ENCODE measurements around the gene EML6. TPM values are rescaled to one million over a fixed set of nuclear protein-coding genes. Genes with fewer than 3 reads are reported as not detected.

EML6 gene
- polyA plus RNA-seq, 1 of the 3 experiments (the other 2 are of a cell fraction): 1.1 TPM

- Histone ChIP-seq H3K9me2 (no peaks in the 10 kb centered on the region), H3K79me2 (ENCODE audit: insufficient read depth) (no peaks in the 10 kb centered on the region), H3K4me1 (ENCODE audit: control insufficient read depth in 1 of 2, insufficient read depth in 2 of 2, low read depth in 1 of 2, low read length in 1 of 2) (peaks cover 0 to 16% of the 10 kb centered on the region in 2 experiments; a peak in 3 of 4 replicates), H4K20me1 (ENCODE audit: insufficient read depth) (no peaks in the 10 kb centered on the region), H3K4me3 (ENCODE audit: low read depth in 2 of 2, low read length in 1 of 2) (no peak overlapping the region), H3F3A (replicated peaks; ENCODE audit: insufficient read depth) (peaks cover 7% of the 10 kb centered on the region), H3K9me3 (no peaks in the 10 kb centered on the region), H3K4me2 (no peak overlapping the region), H3K36me3 (replicated peaks in 1 of 2; ENCODE audit: control insufficient read depth in 1 of 2, insufficient read depth in 2 of 2, low read length in 1 of 2) (no peaks in the 10 kb centered on the region), H3K27me3 (ENCODE audit: insufficient read depth) (no peaks in the 10 kb centered on the region), H2AFZ (ENCODE audit: low read depth) (no peak overlapping the region), H3K27ac (ENCODE audit: low read depth in 2 of 2, low read length in 1 of 2) (no peak overlapping the region), H3K9ac (no peak overlapping the region)
- ChIA-PET CTCF (interaction anchor here (1.0 to 1.5 kb wide), 3 partner anchors 10 to 305 kb away, joined by 3 to 4 read pairs (median 4); no protein-coding TSS in a partner anchor), POLR2A (no interaction called here)
- 66% methylated on average over 1 of the region's 1 CpG for WGBS (ENCODE audit: low lambda C conversion rate)
- TF ChIP-seq TAF1 (IDR thresholded peaks at IDR 0.05; ENCODE audit: borderline replicate concordance, low read depth, low read length) (no peak), MAX (IDR thresholded peaks at IDR 0.05; ENCODE audit: low read depth) (no peak), NRF1 (IDR thresholded peaks at IDR 0.05; ENCODE audit: low read depth, low read length) (no peak), USF1 (IDR thresholded peaks at IDR 0.05; ENCODE audit: borderline replicate concordance, low read depth) (no peak), MEF2A (IDR thresholded peaks at IDR 0.05; ENCODE audit: borderline replicate concordance, low read depth) (no peak), IRF3 (IDR thresholded peaks at IDR 0.05; ENCODE audit: low read depth, low read length) (no peak), TEAD4 (IDR thresholded peaks at IDR 0.05; ENCODE audit: borderline replicate concordance, insufficient read depth) (no peak)
- no peak for DNase-seq
Observed at GRCh38 chr2:54864096-54864495, 140.6 kb downstream of the EML6 start.

GRCh38 chr2:54864727-54865126 is 141.3 kb downstream of the EML6 start:
- Histone ChIP-seq H3K4me1 (ENCODE audit: control insufficient read depth in 1 of 2, insufficient read depth in 2 of 2, low read depth in 1 of 2, low read length in 1 of 2) (peaks cover 0 to 10% of the 10 kb centered on the region in 2 experiments; a peak in 3 of 4 replicates), H4K20me1 (ENCODE audit: insufficient read depth) (no peaks in the 10 kb centered on the region), H3K27me3 (ENCODE audit: insufficient read depth) (no peaks in the 10 kb centered on the region), H3K9me3 (no peaks in the 10 kb centered on the region), H3K4me2 (no peak overlapping the region), H3F3A (replicated peaks; ENCODE audit: insufficient read depth) (peaks cover 4% of the 10 kb centered on the region), H3K9me2 (no peaks in the 10 kb centered on the region), H3K36me3 (replicated peaks in 1 of 2; ENCODE audit: control insufficient read depth in 1 of 2, insufficient read depth in 2 of 2, low read length in 1 of 2) (no peaks in the 10 kb centered on the region), H3K79me2 (ENCODE audit: insufficient read depth) (no peaks in the 10 kb centered on the region), H2AFZ (ENCODE audit: low read depth) (no peak overlapping the region), H3K4me3 (ENCODE audit: low read depth in 2 of 2, low read length in 1 of 2) (no peak overlapping the region), H3K9ac (no peak overlapping the region), H3K27ac (ENCODE audit: low read depth in 2 of 2, low read length in 1 of 2) (no peak overlapping the region)
- WGBS (ENCODE audit: low lambda C conversion rate): 95% methylated on average over 5 of the region's 5 CpGs
- POLR2A ChIA-PET: no interaction called here
- CTCF ChIA-PET: no interaction called here
- TF ChIP-seq EZH2phosphoT487 (IDR thresholded peaks at IDR 0.05; ENCODE audit: borderline replicate concordance, low read depth): no peak
- TF ChIP-seq RCOR1 (IDR thresholded peaks at IDR 0.05; ENCODE audit: low read length): no peak
- TF ChIP-seq RFX5 (IDR thresholded peaks at IDR 0.05; ENCODE audit: low read length): no peak
- no peak for TF ChIP-seq FOSL2 (IDR thresholded peaks at IDR 0.05; ENCODE audit: borderline replicate concordance, low read depth)
- no peak for DNase-seq

Measured in SK-N-SH (cell line).